CD4-positive, CD25-positive, alpha-beta regulatory T cell (primary cell): ENCODE data around the gene MICAL2. TPM values are rescaled to one million over a fixed set of nuclear protein-coding genes. Genes with fewer than 3 reads are reported as not detected.

Source experiments
- ATAC-seq, 2 donors: fragments of 150-1000 bp; cut with Tn5 transposase; one replicate each; pipeline ENCODE4 v1.10.0; 2021; ENCODE audit warnings: low read depth in 2 of 2, moderate number of reproducible peaks in 2 of 2, moderate library complexity in 1 of 2
- DNase-seq, 3 donors: peaks; one replicate each; pipeline versions ENCODE4 v3.0.0 to v3.0.0-alpha.2; 2012 to 2022; ENCODE audit warnings: mixed read lengths in 1 of 3
- H3K27ac ChIP-seq: one replicate; pipeline ENCODE4 v1.7.0; 2013; ENCODE audit warnings: mild to moderate bottlenecking, low read length; ENCODE audit not compliant: insufficient read depth, poor library complexity, severe bottlenecking
- H3K27me3 ChIP-seq: one replicate; pipeline ENCODE4 v1.7.0; 2013; ENCODE audit warnings: low read length; ENCODE audit not compliant: control insufficient read depth, insufficient read depth
- H3K36me3 ChIP-seq: one replicate; pipeline ENCODE4 v1.7.0; 2013; ENCODE audit warnings: mild to moderate bottlenecking, low read length, moderate library complexity; ENCODE audit not compliant: control insufficient read depth, insufficient read depth
- H3K4me1 ChIP-seq: 2 replicates; pipeline ENCODE4 v1.7.0; 2013; ENCODE audit warnings: mild to moderate bottlenecking, low read length; ENCODE audit not compliant: insufficient read depth, control insufficient read depth, poor library complexity, severe bottlenecking
- H3K4me3 ChIP-seq: one replicate; pipeline ENCODE4 v1.7.0; 2013; ENCODE audit warnings: low read depth, mild to moderate bottlenecking, low read length, moderate library complexity
- H3K9me3 ChIP-seq, 2 experiments: 1 replicate in 1 of 2; 2 replicates in 1 of 2; pipeline ENCODE4 v1.7.0; 2013; ENCODE audit warnings: low read length in 2 of 2, mild to moderate bottlenecking in 1 of 2, moderate library complexity in 1 of 2; ENCODE audit not compliant: control insufficient read depth in 2 of 2
- H3K27ac Mint-ChIP-seq, 3 donors: one replicate each; pipeline ENCODE4 v1.8.0; 2020 to 2022; ENCODE audit warnings: mild to moderate bottlenecking in 3 of 3, mixed read lengths in 3 of 3, moderate library complexity in 2 of 3
- H3K27me3 Mint-ChIP-seq: one replicate; pipeline ENCODE4 v1.8.0; 2022; ENCODE audit warnings: mild to moderate bottlenecking, mixed read lengths
- H3K36me3 Mint-ChIP-seq: one replicate; pipeline ENCODE4 v1.8.0; 2020; ENCODE audit warnings: mixed read lengths
- H3K4me1 Mint-ChIP-seq, 4 donors: one replicate each; pipeline ENCODE4 v1.8.0; 2020 to 2022; ENCODE audit warnings: mixed read lengths in 4 of 4, mild to moderate bottlenecking in 1 of 4
- H3K4me3 Mint-ChIP-seq, 4 donors: one replicate each; pipeline ENCODE4 v1.8.0; 2020 to 2022; ENCODE audit warnings: mild to moderate bottlenecking in 4 of 4, mixed read lengths in 4 of 4, moderate library complexity in 3 of 4
- H3K9me3 Mint-ChIP-seq, 7 donors: one replicate each; pipeline ENCODE4 v1.8.0; 2020 to 2022; ENCODE audit warnings: mixed read lengths in 7 of 7, mild to moderate bottlenecking in 3 of 7, moderate library complexity in 2 of 7
- polyA plus RNA-seq, 4 donors: library from polyadenylated mRNA; unstranded; fragments of 300-500 nt; fragmentation: Illumina TruSeq; gene quantifications; one replicate each; pipeline ENCODE4 v1.2.3, GENCODE V29; 2021
- total RNA-seq: library from RNA; stranded (reverse); gene quantifications from one replicate; pipeline ENCODE4 v1.2.3, GENCODE V29; 2022

Gene MICAL2
- total and polyA plus RNA-seq, 5 donors from 2014 or later: 15.9 to 67.5 (median 24.4) TPM

- Mint-ChIP-seq H3K27me3 (no peaks in the 10 kb centered on the region), H3K4me1 (peaks cover 7 to 84% (median 58%) of the 10 kb centered on the region in 4 donors), H3K4me3 (peak overlapping the region; percentile 88 to 96 (median 91)), H3K36me3 (no peaks in the 10 kb centered on the region), H3K27ac (peak overlapping the region; percentile 94 to 100 (median 96)), H3K9me3 (peaks cover 0 to 4% (median 0%) of the 10 kb centered on the region in 7 donors)
- Histone ChIP-seq H3K4me3 (peak overlapping the region; percentile 97), H3K27ac (peak overlapping the region; percentile 83), H3K27me3 (no peaks in the 10 kb centered on the region), H3K4me1 (peaks cover 63% of the 10 kb centered on the region), H3K9me3 (no peaks in the 10 kb centered on the region), H3K36me3 (no peaks in the 10 kb centered on the region)
- DNase-seq: peak in 1 of 3 donors; percentile 40
- ATAC-seq: no peak
These were observed 88.1 kb downstream of the MICAL2 start for GRCh38 chr11:12198251-12199222.

GRCh38 chr11:12199231-12199948 is 89.0 kb downstream of the MICAL2 start:
- H3K27ac Mint-ChIP-seq: peak overlapping the region; percentile 89 to 96 (median 94)
- peaks cover 63% of the 10 kb centered on the region for H3K4me1 ChIP-seq
- no peaks in the 10 kb centered on the region for H3K27me3 ChIP-seq
- peak overlapping the region; percentile 83 for H3K27ac ChIP-seq
- DNase-seq (peak in 1 of 3 donors; percentile 18), ATAC-seq (no peak)
- H3K27me3 Mint-ChIP-seq: no peaks in the 10 kb centered on the region
- H3K9me3 ChIP-seq: no peaks in the 10 kb centered on the region
- no peaks in the 10 kb centered on the region for H3K36me3 Mint-ChIP-seq
- H3K4me1 Mint-ChIP-seq: peaks cover 10 to 80% (median 55%) of the 10 kb centered on the region in 4 donors
- H3K4me3 Mint-ChIP-seq: peak overlapping the region; percentile 88 to 96 (median 91)
- H3K9me3 Mint-ChIP-seq: peaks cover 0 to 4% (median 0%) of the 10 kb centered on the region in 7 donors
- peak overlapping the region; percentile 97 for H3K4me3 ChIP-seq
- H3K36me3 ChIP-seq: no peaks in the 10 kb centered on the region

- no peaks in the 10 kb centered on the region for H3K36me3 ChIP-seq
- Mint-ChIP-seq H3K4me1 (peaks cover 5 to 70% (median 47%) of the 10 kb centered on the region in 4 donors), H3K27ac (peak overlapping the region; percentile 88 to 96 (median 94)), H3K9me3 (peaks cover 0 to 4% (median 0%) of the 10 kb centered on the region in 7 donors), H3K4me3 (peak overlapping the region; percentile 34 to 92 (median 76)), H3K27me3 (no peaks in the 10 kb centered on the region), H3K36me3 (no peaks in the 10 kb centered on the region)
- no peak for ATAC-seq
- no peaks in the 10 kb centered on the region for H3K9me3 ChIP-seq
- no peaks in the 10 kb centered on the region for H3K27me3 ChIP-seq
- H3K4me3 ChIP-seq: peak overlapping the region; percentile 97
- H3K27ac ChIP-seq: peak overlapping the region; percentile 83
- no peak for DNase-seq
- peaks cover 56% of the 10 kb centered on the region for H3K4me1 ChIP-seq
These were observed 90.0 kb downstream of the MICAL2 start for GRCh38 chr11:12200279-12200990.

GRCh38 chr11:12200991-12201985 is 90.9 kb downstream of the MICAL2 start:
- Mint-ChIP-seq H3K27me3 (no peaks in the 10 kb centered on the region), H3K9me3 (peaks cover 0 to 4% (median 0%) of the 10 kb centered on the region in 7 donors), H3K36me3 (no peaks in the 10 kb centered on the region), H3K4me3 (peak overlapping the region; percentile 34 to 92 (median 57)), H3K4me1 (peaks cover 5 to 61% (median 43%) of the 10 kb centered on the region in 4 donors), H3K27ac (peak overlapping the region; percentile 87 to 96 (median 94))
- ATAC-seq (no peak), DNase-seq (no peak)
- Histone ChIP-seq H3K9me3 (no peaks in the 10 kb centered on the region), H3K36me3 (peaks cover 6% of the 10 kb centered on the region), H3K27ac (peak overlapping the region; percentile 83), H3K27me3 (no peaks in the 10 kb centered on the region), H3K4me1 (peaks cover 49% of the 10 kb centered on the region), H3K4me3 (peak overlapping the region; percentile 97)

- H3K9me3 Mint-ChIP-seq: peaks cover 0 to 4% (median 0%) of the 10 kb centered on the region in 7 donors
- Histone ChIP-seq H3K27ac (no peak overlapping the region), H3K27me3 (no peaks in the 10 kb centered on the region), H3K9me3 (no peaks in the 10 kb centered on the region), H3K4me1 (peaks cover 34% of the 10 kb centered on the region), H3K4me3 (no peak overlapping the region), H3K36me3 (peaks cover 15% of the 10 kb centered on the region)
- peaks cover 9% of the 10 kb centered on the region for H3K36me3 Mint-ChIP-seq
- ATAC-seq (no peak), DNase-seq (no peak)
- H3K27me3 Mint-ChIP-seq: no peaks in the 10 kb centered on the region
- H3K4me1 Mint-ChIP-seq: peaks cover 6 to 46% (median 34%) of the 10 kb centered on the region in 4 donors
- peak overlapping the region in 2 of 3 donors; percentile 21 to 52 for H3K27ac Mint-ChIP-seq
- H3K4me3 Mint-ChIP-seq: no peak overlapping the region
These were observed 92.4 kb downstream of the MICAL2 start for GRCh38 chr11:12202661-12203310.

- Mint-ChIP-seq H3K36me3 (peaks cover 27% of the 10 kb centered on the region), H3K9me3 (peaks cover 0 to 4% (median 0%) of the 10 kb centered on the region in 7 donors), H3K4me3 (no peak overlapping the region), H3K4me1 (peaks cover 11 to 37% (median 24%) of the 10 kb centered on the region in 4 donors), H3K27ac (no peak overlapping the region), H3K27me3 (no peaks in the 10 kb centered on the region)
- no peak overlapping the region for H3K27ac ChIP-seq
- H3K4me1 ChIP-seq: peaks cover 17% of the 10 kb centered on the region
- no peak overlapping the region for H3K4me3 ChIP-seq
- H3K27me3 ChIP-seq: no peaks in the 10 kb centered on the region
- ATAC-seq: no peak
- H3K36me3 ChIP-seq: peaks cover 32% of the 10 kb centered on the region
- H3K9me3 ChIP-seq: no peaks in the 10 kb centered on the region
- DNase-seq: no peak
These were observed 94.1 kb downstream of the MICAL2 start for GRCh38 chr11:12204506-12204905.
